Measurements from ENCODE around the gene SLC39A11.

GRCh38 chr17:72792771-72793170, 299.7 kb downstream of the SLC39A11 start:
- TF ChIP-seq CTCF (IDR thresholded peaks at IDR 0.05) (no peak), EZH2 (IDR thresholded peaks at IDR 0.05) (no peak)
